Activated CD8-positive, alpha-beta memory T cell treated with anti-CD3 and anti-CD28 coated beads for 48 hours (primary cell): ENCODE data around the gene TJAP1.
"Not testable (repeated sequence)": the region's sequence is repeated elsewhere in the genome, so short reads cannot be mapped to it uniquely, and the experiment has no call there.

Experiments used
- DNase-seq, 3 experiments: peaks; one replicate each; pipeline ENCODE4 v3.0.0-alpha.2; 2020; ENCODE audit warnings: low read depth in 2 of 3, low spot score in 2 of 3

The TJAP1 gene

DNA sequence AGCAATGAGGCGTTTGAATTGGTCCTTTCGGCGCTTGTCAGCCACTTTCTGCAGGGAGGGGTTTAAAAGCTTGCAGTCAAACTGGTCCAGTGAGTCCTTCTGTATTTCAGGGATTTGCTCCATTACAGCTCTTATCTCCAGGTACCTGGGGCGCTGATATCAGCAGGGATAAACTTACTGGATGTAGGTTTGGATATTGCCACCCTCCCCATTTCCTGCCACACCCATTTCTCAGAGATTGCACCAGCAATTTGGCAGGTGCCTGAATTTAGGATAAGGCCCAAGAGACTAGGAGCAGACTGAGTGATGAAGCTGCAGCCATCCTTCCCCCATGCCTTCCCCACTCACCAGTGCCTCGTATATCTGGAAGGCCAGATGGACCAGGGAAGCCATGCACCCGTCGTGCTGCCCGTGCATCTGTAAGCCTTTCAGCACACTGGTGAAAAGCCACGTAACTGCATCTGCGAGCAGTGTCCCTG, 47.2 kb downstream of the TJAP1 start:
- no peak for DNase-seq

DNA sequence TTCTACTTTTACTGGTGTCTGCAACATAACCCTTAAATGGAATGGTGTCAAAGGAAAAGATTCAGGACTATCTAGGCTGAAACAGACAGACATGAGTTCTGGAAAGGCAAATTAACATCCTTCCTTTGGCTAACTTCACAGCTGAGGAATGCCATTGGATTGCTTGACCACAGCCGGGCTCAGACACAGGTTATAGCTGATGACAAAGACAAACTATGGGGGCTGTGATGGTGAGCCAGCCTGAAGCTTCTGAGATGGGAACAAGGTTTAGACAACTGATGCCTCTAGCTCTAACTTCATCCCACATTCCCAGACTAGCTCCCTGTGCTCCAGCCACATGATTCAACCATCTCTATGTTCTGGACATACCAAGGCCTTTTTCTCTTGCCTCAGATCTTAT, 54.8 kb downstream of the TJAP1 start:
- no peak for DNase-seq

DNA sequence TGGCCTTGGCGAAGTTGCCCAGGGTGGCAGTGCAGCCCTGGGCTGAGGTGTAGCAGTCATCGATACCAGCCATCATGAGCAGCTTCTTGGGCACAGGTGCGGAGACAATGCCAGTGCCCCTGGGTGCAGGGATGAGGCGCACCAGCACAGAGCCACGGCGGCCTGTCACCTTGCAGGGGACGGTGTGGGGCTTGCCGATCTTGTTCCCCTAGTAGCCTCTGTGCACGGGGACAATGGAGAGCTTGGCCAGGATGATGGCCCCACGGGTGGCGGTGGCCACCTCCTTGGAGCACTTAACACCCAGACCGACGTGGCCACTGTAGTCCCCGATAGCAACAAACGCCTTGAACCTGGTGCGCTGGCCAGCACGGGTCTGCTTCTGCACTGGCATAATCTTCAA, 61.6 kb downstream of the TJAP1 start:
- not testable (repeated sequence) for DNase-seq

DNA sequence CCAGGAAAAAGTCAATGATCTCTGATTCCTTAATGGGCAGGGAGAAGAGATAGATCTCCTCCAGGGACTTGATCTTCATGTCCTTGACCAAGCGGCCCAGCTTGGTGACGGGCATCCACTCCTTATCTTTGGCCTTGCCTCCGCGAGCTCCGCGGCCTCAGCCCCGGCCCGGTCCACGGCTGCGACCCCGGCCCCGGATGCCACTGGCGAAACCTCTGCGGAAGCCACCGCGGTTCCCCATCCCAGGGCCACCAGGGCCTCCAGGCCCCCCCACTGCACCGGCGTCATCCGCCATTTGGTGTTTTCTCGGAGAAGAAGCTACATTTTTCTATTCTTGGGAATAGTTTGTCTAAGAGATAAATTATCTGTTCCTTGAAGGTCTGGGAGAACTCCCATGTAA, 62.0 kb downstream of the TJAP1 start:
- DNase-seq = not testable (repeated sequence)

DNA sequence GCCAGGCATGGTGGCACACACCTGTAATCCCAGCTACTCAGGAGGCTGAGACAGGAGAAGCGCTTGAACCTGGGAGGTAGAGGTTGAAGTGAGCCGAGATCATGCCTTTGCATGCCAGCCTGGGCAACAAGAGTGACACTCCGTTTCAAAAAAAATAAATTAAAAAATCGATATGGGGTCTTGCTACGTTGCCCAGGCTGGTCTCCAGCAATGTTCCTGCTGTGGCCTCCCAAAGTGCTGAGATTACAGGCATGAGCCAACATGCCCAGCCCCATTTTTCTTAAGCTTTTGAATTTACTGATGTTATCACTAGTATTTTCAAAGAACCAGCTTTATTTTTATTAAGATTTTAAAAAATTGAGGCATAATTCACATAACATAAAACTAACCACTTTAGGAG, 63.1 kb downstream of the TJAP1 start:
- DNase-seq = no peak

DNA sequence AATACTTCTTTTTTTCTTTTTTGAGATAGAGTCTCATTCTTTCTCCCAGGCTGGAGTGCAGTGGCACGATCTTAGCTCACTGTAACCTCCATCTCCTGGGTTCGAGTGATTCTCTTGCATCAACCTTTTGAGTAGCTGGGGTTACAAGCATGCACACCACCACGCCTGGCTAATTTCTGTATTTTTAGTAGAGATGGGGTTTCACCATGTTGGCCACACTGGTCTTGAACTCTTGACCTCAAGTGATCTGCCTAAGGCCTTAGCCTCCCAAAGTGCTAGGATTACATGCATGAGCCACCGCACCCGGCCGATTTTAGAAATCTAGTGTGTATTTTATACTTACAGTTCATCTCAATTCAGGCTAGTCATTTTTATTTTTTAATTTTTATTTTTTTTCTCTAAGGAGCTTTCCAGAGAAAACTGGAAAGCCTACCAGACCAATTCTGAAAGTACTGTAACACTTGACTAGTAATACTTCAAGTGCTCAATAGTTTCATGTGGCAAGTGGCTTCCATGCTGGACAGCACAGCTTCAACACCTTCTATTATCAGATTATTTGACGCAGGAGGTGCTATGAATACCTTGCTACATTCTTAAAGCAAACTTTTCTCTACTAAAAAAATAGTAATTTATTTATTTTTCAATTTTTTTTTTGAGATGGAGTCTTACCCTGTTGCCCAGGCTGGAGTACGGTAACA, 64.6 kb downstream of the TJAP1 start:
- no peak for DNase-seq

DNA sequence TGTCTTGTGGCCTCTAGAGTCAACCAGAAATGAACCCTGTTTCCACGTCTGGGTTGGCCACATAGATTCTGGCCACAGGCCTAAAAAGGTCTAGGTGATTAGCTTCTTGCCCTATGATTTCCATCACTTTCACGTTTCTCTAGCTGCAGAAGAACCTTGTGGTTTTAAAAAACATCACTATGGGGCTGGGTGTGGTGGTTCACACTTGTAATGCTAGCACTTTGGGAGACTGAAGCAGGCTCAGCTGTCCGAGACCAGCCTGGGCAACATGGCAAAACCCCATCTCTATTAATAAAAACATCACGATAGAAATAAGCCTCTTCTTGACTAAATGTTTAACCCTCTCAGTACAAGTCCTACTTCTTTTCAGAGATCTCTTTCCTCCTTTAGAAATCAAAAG, 67.1 kb downstream of the TJAP1 start:
- DNase-seq = no peak

DNA sequence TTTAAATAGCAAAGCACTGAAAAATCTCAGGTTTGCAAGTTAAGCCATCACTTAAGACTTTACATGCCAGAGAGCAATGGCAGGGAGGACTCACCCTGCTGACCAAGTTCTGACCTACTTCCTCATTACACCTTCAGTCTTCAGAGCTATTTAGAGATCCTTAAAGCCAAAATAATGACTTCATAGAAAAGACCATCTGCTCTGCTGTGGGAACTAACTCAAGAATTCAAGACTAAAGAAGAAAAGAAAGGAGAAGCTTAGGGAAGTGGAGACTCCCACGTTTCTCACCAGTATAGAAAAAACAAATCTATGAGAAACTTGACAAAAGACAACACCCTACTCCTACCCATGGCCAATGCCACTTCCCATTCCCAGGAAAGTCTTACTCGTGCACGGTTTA, 69.9 kb downstream of the TJAP1 start:
- no peak for DNase-seq
